ENCODE data around the gene CNOT10. TPM values are rescaled to one million over a fixed set of nuclear protein-coding genes. Genes with fewer than 3 reads are reported as not detected.

The CNOT10 gene
- total RNA-seq, 1 donor from 2014 or later = 82.9 TPM

- H3K27ac ChIP-seq = peak overlapping the region; percentile 100
- H3K27me3 Mint-ChIP-seq (ENCODE audit: insufficient read depth, low read depth) = peaks cover 8% of the 10 kb centered on the region
These were observed 135.4 kb downstream of the CNOT10 start for GRCh38 chr3:32820430-32820829.

GRCh38 chr3:32820971-32821685 lies 136.1 kb downstream of the CNOT10 start:
- Histone ChIP-seq H3K9me3 (ENCODE audit: low read depth) (no peaks in the 10 kb centered on the region), H3K27me3 (no peaks in the 10 kb centered on the region), H3F3A (ENCODE audit: low read depth) (peaks cover 57% of the 10 kb centered on the region), H4K20me1 (ENCODE audit: low read depth) (peaks cover 87% of the 10 kb centered on the region), H3K4me3 (peak overlapping the region; percentile 98), H3K27ac (peak overlapping the region; percentile 100), H3K4me2 (peak overlapping the region; percentile 99), H3K4me1 (peaks cover 50% of the 10 kb centered on the region), H2AFZ (replicated peaks) (no peak overlapping the region), H3K9ac (peak overlapping the region; percentile 55), H3K36me3 (no peaks in the 10 kb centered on the region), H3K79me2 (ENCODE audit: low read depth) (peaks cover 96% of the 10 kb centered on the region)
- H3K27me3 Mint-ChIP-seq (ENCODE audit: insufficient read depth, low read depth) = peaks cover 4% of the 10 kb centered on the region
- no peak overlapping the region for H3K27ac Mint-ChIP-seq
- H3K36me3 Mint-ChIP-seq = peaks cover 22% of the 10 kb centered on the region
- H3K9me3 Mint-ChIP-seq = peaks cover 4% of the 10 kb centered on the region
- H3K4me3 Mint-ChIP-seq = peak overlapping the region; percentile 91
- TF ChIP-seq EZH2phosphoT487 (IDR thresholded peaks at IDR 0.05) = no peak
- no peak for TF ChIP-seq EZH2 (IDR thresholded peaks at IDR 0.05)
- no peak for TF ChIP-seq CTCF (IDR thresholded peaks at IDR 0.05)
- peaks cover 51% of the 10 kb centered on the region for H3K4me1 Mint-ChIP-seq
- peak; percentile 17 for DNase-seq (ENCODE audit: low spot score)

More at GRCh38 chr3:32820430-32820829, 135.4 kb downstream of the CNOT10 start:
- Histone ChIP-seq H3K4me1 (peaks cover 51% of the 10 kb centered on the region), H3K4me2 (peak overlapping the region; percentile 99), H2AFZ (replicated peaks) (no peak overlapping the region), H3K36me3 (no peaks in the 10 kb centered on the region), H3K9ac (peak overlapping the region; percentile 88), H3F3A (ENCODE audit: low read depth) (peaks cover 57% of the 10 kb centered on the region), H4K20me1 (ENCODE audit: low read depth) (peaks cover 80% of the 10 kb centered on the region), H3K27me3 (no peaks in the 10 kb centered on the region), H3K4me3 (peak overlapping the region; percentile 98), H3K9me3 (ENCODE audit: low read depth) (no peaks in the 10 kb centered on the region), H3K79me2 (ENCODE audit: low read depth) (peaks cover 96% of the 10 kb centered on the region)
- no peak overlapping the region for H3K27ac Mint-ChIP-seq
- peak overlapping the region; percentile 91 for H3K4me3 Mint-ChIP-seq
- TF ChIP-seq CTCF (IDR thresholded peaks at IDR 0.05) (no peak), EZH2 (IDR thresholded peaks at IDR 0.05) (no peak), EZH2phosphoT487 (IDR thresholded peaks at IDR 0.05) (no peak)
- H3K36me3 Mint-ChIP-seq = peaks cover 21% of the 10 kb centered on the region
- H3K4me1 Mint-ChIP-seq = peaks cover 51% of the 10 kb centered on the region
- peaks cover 4% of the 10 kb centered on the region for H3K9me3 Mint-ChIP-seq
- no peak for DNase-seq (ENCODE audit: low spot score)

GRCh38 chr3:32821686-32822296 lies 136.8 kb downstream of the CNOT10 start:
- H3K27ac Mint-ChIP-seq = peak overlapping the region; percentile 83
- Histone ChIP-seq H3K27ac (peak overlapping the region; percentile 75), H3K9ac (peak overlapping the region; percentile 55), H4K20me1 (ENCODE audit: low read depth) (peaks cover 93% of the 10 kb centered on the region), H3K36me3 (no peaks in the 10 kb centered on the region), H3F3A (ENCODE audit: low read depth) (peaks cover 56% of the 10 kb centered on the region), H3K27me3 (no peaks in the 10 kb centered on the region), H3K79me2 (ENCODE audit: low read depth) (peaks cover 100% of the 10 kb centered on the region), H3K4me1 (peaks cover 51% of the 10 kb centered on the region), H3K4me2 (peak overlapping the region; percentile 99), H3K9me3 (ENCODE audit: low read depth) (no peaks in the 10 kb centered on the region), H3K4me3 (peak overlapping the region; percentile 98), H2AFZ (replicated peaks) (no peak overlapping the region)
- peak; percentile 81 for DNase-seq (ENCODE audit: low spot score)
- TF ChIP-seq CTCF (IDR thresholded peaks at IDR 0.05) (peak; percentile 16), EZH2phosphoT487 (IDR thresholded peaks at IDR 0.05) (no peak), EZH2 (IDR thresholded peaks at IDR 0.05) (no peak)
- H3K9me3 Mint-ChIP-seq = peaks cover 4% of the 10 kb centered on the region
- peaks cover 22% of the 10 kb centered on the region for H3K36me3 Mint-ChIP-seq
- H3K4me1 Mint-ChIP-seq = peaks cover 51% of the 10 kb centered on the region
- peaks cover 4% of the 10 kb centered on the region for H3K27me3 Mint-ChIP-seq (ENCODE audit: insufficient read depth, low read depth)
- H3K4me3 Mint-ChIP-seq = peak overlapping the region; percentile 91

All from neural progenitor cell (in vitro differentiated cells).